Aorta (tissue), 5 donors: Measurements from ENCODE around the gene ARAF. TPM values are rescaled to one million over a fixed set of nuclear protein-coding genes. Genes with fewer than 3 reads are reported as not detected.

Source experiments
- ATAC-seq: fragments of 200-7000 bp; cut with Tn5 transposase; one replicate; pipeline ENCODE4 v1.9.1; 2022; ENCODE audit warnings: moderate library complexity; ENCODE audit not compliant: low FRiP score
- DNase-seq, 2 donors: peaks; one replicate each; pipeline ENCODE4 v3.0.0-alpha.2; 2020
- H3K27ac ChIP-seq, 2 donors: one replicate each; pipeline ENCODE4 v1.5.1; 2013; ENCODE audit warnings: low read length in 2 of 2, mild to moderate bottlenecking in 2 of 2, moderate library complexity in 2 of 2, control low read depth in 1 of 2, inconsistent platforms in 1 of 2, low read depth in 1 of 2
- H3K27me3 ChIP-seq, 2 donors: one replicate each; pipeline ENCODE4 v1.6.1; 2013; ENCODE audit warnings: control low read depth in 1 of 2, low read length in 1 of 2, mild to moderate bottlenecking in 1 of 2, moderate library complexity in 1 of 2; ENCODE audit not compliant: insufficient read depth in 2 of 2, control insufficient read depth in 1 of 2
- H3K36me3 ChIP-seq, 2 donors: one replicate each; pipeline ENCODE4 v1.6.1; 2013; ENCODE audit warnings: control low read depth in 1 of 2, low read length in 1 of 2, mild to moderate bottlenecking in 1 of 2; ENCODE audit not compliant: insufficient read depth in 2 of 2, control insufficient read depth in 1 of 2
- H3K4me1 ChIP-seq, 2 donors: one replicate each; pipeline ENCODE4 v1.6.1; 2013; ENCODE audit warnings: low read length in 2 of 2, control low read depth in 1 of 2, mild to moderate bottlenecking in 1 of 2, moderate library complexity in 1 of 2; ENCODE audit not compliant: insufficient read depth in 2 of 2, control insufficient read depth in 1 of 2
- H3K4me3 ChIP-seq, 2 donors: one replicate each; pipeline ENCODE4 v1.5.1; 2013; ENCODE audit warnings: low read length in 2 of 2, control low read depth in 1 of 2, mild to moderate bottlenecking in 1 of 2
- H3K9me3 ChIP-seq: one replicate; pipeline ENCODE4 v1.6.1; 2013; ENCODE audit warnings: mild to moderate bottlenecking, low read length; ENCODE audit not compliant: control insufficient read depth
- WGBS, 2 donors: extraction: QIAGEN DNeasy Blood & Tissue Kit; methylation state at CpG; one replicate each; pipeline ENCODE4 v1.1.7; 2013; 5-methylcytosine and 5-hydroxymethylcytosine counted together
- intact Hi-C, 2 donors: fragments of 100-400 bp; cut with DNase I; formaldehyde crosslinking; loops; one replicate each; pipeline versions ENCODE4 v1.14.2 to v1.15.0; 2022
- polyA plus RNA-seq, 2 donors: library from polyadenylated mRNA; stranded (reverse); fragments of 200-250 nt; gene quantifications; one replicate each; pipeline ENCODE4 v1.2.3, GENCODE V29; 2013
- total RNA-seq, 2 donors: library from RNA; stranded (reverse); fragmentation: NEBNext Ultra II Directional; extraction: Animal tissue kit (Norgen Biotek cat#: 25700); gene quantifications; one replicate each; pipeline ENCODE4 v1.2.1, GENCODE V29; 2021
- donor health status: healthy with polysubstance abuse.
- donor health status: Bipolar disorder and iron deficiency.
- donor health status: DM: no; HTN: no; CAD: no.
- donor health status: DM: no; HTN: no; CAD: no.
- donor health status: DM: yes; HTN: yes; CAD: no.

Gene ARAF
- total and polyA plus RNA-seq, 4 donors, result 37.4 to 115 (median 55.3) TPM

- DNase-seq, result peak in 1 of 2 donors; percentile 52
- Histone ChIP-seq H3K9me3 (no peaks in the 10 kb centered on the region), H3K4me1 (no peaks in the 10 kb centered on the region), H3K27ac (no peak overlapping the region), H3K27me3 (no peaks in the 10 kb centered on the region), H3K36me3 (peaks cover 0 to 9% of the 10 kb centered on the region in 2 donors), H3K4me3 (no peak overlapping the region)
- ATAC-seq, result no peak
- intact Hi-C loops, result no loop called here
- 88 to 94% methylated on average over 10 to 11 of the region's 11 CpGs for WGBS, 2 donors
Measured at GRCh38 chrX:47571215-47571614, 10.2 kb downstream of the ARAF start.

DNA sequence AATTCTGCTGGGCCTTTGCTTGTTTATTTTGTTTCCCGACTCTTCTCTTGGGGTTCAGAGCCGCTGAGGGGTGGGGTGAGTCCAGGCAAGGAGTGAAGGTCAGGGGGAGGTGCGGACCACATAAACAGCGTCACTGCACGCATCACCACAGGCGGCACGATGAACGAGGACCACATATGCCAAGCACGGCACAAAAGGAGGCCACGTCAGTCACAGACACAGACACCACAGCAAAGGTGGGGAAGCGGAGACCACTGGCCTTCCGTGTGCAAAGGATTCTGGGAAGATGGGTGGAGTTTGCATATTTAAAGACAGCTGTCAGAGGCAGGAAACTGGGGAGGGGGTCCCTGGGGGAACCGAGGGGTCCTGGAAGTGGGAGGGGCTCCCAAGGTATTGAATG is 10.9 kb downstream of the ARAF start:
- no peaks in the 10 kb centered on the region for H3K4me1 ChIP-seq
- H3K4me3 ChIP-seq, result no peak overlapping the region
- DNase-seq (peak in 1 of 2 donors; percentile 62), ATAC-seq (no peak)
- no peak overlapping the region for H3K27ac ChIP-seq
- H3K36me3 ChIP-seq, result peaks cover 0 to 7% of the 10 kb centered on the region in 2 donors
- H3K9me3 ChIP-seq, result no peaks in the 10 kb centered on the region
- WGBS, 2 donors, result 89 to 91% methylated on average over 13 of the region's 13 CpGs
- H3K27me3 ChIP-seq, result no peaks in the 10 kb centered on the region
- intact Hi-C loops, result no loop called here

GRCh38 chrX:47572773-47573340 is 11.9 kb downstream of the ARAF start:
- Histone ChIP-seq H3K27ac (peak overlapping the region in 1 of 2 donors; percentile 43), H3K27me3 (no peaks in the 10 kb centered on the region), H3K36me3 (peaks cover 0 to 7% of the 10 kb centered on the region in 2 donors), H3K4me3 (no peak overlapping the region), H3K4me1 (no peaks in the 10 kb centered on the region), H3K9me3 (no peaks in the 10 kb centered on the region)
- intact Hi-C loops, result no loop called here
- ATAC-seq (no peak), DNase-seq (peak in 1 of 2 donors; percentile 73)
- WGBS, 2 donors, result 72 to 74% methylated on average over 9 of the region's 9 CpGs

GRCh38 chrX:47573341-47574075 is 12.5 kb downstream of the ARAF start:
- H3K4me3 ChIP-seq, result peak overlapping the region in 1 of 2 donors; percentile 2
- intact Hi-C loops, result no loop called here
- H3K9me3 ChIP-seq, result no peaks in the 10 kb centered on the region
- peak; percentile 3 for ATAC-seq
- peak in 1 of 2 donors; percentile 56 for DNase-seq
- 11 to 39% methylated on average over 14 to 20 of the region's 20 CpGs for WGBS, 2 donors
- no peaks in the 10 kb centered on the region for H3K27me3 ChIP-seq
- H3K4me1 ChIP-seq, result no peaks in the 10 kb centered on the region
- H3K36me3 ChIP-seq, result peaks cover 0 to 7% of the 10 kb centered on the region in 2 donors
- no peak overlapping the region for H3K27ac ChIP-seq

- ATAC-seq (peak; percentile 24), DNase-seq (no peak)
- Histone ChIP-seq H3K4me3 (peak overlapping the region in 1 of 2 donors; percentile 2), H3K27ac (peak overlapping the region in 1 of 2 donors; percentile 36), H3K27me3 (no peaks in the 10 kb centered on the region), H3K4me1 (no peaks in the 10 kb centered on the region), H3K36me3 (peaks cover 0 to 6% of the 10 kb centered on the region in 2 donors), H3K9me3 (no peaks in the 10 kb centered on the region)
- WGBS, 2 donors, result 4 to 45% methylated on average over 10 to 41 of the region's 41 CpGs
- intact Hi-C loops, result no loop called here
Measured at GRCh38 chrX:47574076-47574546, 13.1 kb downstream of the ARAF start.

DNA sequence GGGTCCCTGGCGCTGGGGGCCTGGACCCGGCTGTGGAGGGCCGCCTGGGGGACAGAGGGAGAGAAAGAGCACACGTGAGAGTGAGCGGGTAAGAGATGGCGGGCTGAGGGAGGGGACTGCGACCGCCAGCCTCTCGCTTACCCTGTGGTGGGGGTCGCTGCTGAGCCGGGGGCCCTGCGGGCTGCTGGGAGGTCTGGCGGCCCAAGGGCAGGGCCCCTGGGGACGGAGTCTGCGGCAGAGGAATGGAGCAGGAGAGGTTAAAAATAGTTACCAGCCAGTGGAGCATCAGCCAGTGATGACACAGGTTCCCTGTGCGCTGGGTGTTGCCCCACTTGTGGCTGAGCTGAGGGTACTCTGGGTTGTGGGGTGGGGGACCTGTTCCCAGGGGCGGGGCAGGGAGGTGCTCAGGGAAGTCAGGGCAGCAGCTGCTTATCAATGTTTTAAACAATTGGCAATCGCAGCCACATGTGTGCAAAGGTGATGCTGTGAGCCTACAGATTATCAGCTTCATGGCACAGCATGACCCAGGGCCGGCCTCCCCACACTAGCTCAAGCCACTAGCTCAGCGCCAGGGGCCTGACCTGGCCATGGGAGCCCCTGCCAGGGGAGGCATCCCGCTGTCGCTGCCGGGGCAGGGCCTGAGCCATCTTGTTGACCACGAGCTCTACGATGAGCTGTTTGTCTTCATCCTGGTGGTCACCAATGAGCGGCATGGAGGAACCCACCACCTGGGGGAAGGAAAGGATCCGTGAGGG is 13.7 kb downstream of the ARAF start:
- no peak for ATAC-seq

DNA sequence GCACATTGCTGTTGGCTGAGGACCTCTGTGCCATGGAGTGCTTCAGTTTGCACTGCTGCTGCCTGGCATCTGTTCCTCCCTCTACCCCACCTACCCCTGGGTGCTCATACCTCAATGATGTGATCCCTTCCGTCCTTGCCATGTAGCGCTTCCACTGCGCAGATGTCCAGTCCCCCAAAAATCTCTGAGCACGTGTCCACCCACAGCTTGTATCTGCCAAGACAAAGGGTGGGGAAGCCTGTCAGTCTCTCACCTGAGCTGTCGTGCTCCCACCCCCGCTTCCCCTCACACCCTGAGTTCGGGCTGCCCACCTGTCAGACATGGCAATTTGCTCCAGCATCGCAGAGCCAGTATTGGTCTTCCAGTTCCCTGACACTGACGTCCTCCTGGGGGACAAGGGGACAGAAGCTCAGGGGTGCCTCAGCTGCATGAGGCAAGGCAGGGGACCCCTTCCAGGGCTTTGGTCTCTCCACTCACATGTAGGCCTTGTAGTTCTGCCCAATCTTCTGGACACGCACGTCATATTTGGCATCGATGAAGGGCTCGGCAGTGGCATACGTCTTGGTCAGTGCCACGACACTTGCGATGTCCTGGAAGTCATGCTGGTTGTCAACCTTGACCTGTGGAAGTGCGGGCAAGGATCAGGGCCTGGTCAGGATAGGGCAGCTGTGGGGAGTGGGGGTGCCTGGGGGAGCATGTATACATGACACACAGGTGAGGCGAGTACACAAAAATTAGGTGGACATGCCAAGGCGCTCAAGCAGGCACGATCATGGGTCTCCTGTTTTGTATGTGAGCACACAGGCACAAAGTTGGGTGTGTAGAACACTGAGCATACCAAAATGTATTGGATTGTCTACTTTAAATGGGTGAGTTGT is 15.3 kb downstream of the ARAF start:
- DNase-seq (no peak), ATAC-seq (no peak)
- no peak overlapping the region for H3K27ac ChIP-seq
- H3K4me1 ChIP-seq, result no peaks in the 10 kb centered on the region
- no peaks in the 10 kb centered on the region for H3K27me3 ChIP-seq
- 85 to 95% methylated on average over 20 of the region's 20 CpGs for WGBS, 2 donors
- H3K4me3 ChIP-seq, result no peak overlapping the region
- peaks cover 0 to 2% of the 10 kb centered on the region in 2 donors for H3K36me3 ChIP-seq
- intact Hi-C loops, result no loop called here
- no peaks in the 10 kb centered on the region for H3K9me3 ChIP-seq

More for the DNA sequence above, 13.7 kb downstream of the ARAF start:
- H3K4me3 ChIP-seq, result no peak overlapping the region
- no peaks in the 10 kb centered on the region for H3K9me3 ChIP-seq
- H3K4me1 ChIP-seq, result no peaks in the 10 kb centered on the region
- H3K27ac ChIP-seq, result peak overlapping the region in 1 of 2 donors; percentile 36
- H3K36me3 ChIP-seq, result peaks cover 0 to 3% of the 10 kb centered on the region in 2 donors
- intact Hi-C loops, result no loop called here
- DNase-seq, result no peak
- 48 to 51% methylated on average over 25 to 27 of the region's 27 CpGs for WGBS, 2 donors
- no peaks in the 10 kb centered on the region for H3K27me3 ChIP-seq

DNA sequence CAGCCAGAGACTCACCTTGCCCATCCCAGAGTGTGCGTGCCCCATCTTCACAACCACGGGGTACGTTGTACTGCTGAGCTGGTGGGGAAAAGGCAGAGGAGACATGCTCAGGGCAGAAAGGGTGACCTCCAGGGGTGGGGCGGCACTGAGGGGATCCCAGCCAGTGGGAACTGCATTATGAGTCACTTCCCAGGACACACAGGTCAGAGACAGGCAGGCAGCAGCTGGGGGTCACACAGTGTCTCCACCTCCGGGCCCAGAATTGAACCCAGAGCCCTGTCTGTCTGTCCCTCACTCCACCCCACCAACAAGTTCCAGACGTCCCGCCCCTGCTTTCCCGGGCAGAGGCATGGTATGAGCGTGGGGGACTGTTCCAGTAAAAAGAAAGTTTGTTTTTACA is 16.4 kb downstream of the ARAF start:
- no peaks in the 10 kb centered on the region for H3K9me3 ChIP-seq
- no peaks in the 10 kb centered on the region for H3K36me3 ChIP-seq
- H3K27ac ChIP-seq, result no peak overlapping the region
- WGBS, 2 donors, result 19 to 37% methylated on average over 8 to 9 of the region's 9 CpGs
- no peaks in the 10 kb centered on the region for H3K27me3 ChIP-seq
- DNase-seq (peak in 1 of 2 donors; percentile 61), ATAC-seq (no peak)
- intact Hi-C loops, result no loop called here
- no peak overlapping the region for H3K4me3 ChIP-seq
- H3K4me1 ChIP-seq, result no peaks in the 10 kb centered on the region
